Activated naive CD8-positive, alpha-beta T cell treated with anti-CD3 and anti-CD28 coated beads, Interleukin-2, amount 10 ng/mL, durations not matched to agents 7 days and 5 days (primary cell): ENCODE measurements around the gene PPP1R1B. TPM values are rescaled to one million over a fixed set of nuclear protein-coding genes. Genes with fewer than 3 reads are reported as not detected.

Source experiments
- ATAC-seq: fragments of 150-1000 bp; cut with Tn5 transposase; one replicate; pipeline ENCODE4 v1.10.0; 2021; ENCODE audit warnings: low read depth, moderate library complexity
- POLR2A ChIA-PET: fragments of 350-600 bp; sonication (Branson Sonifier 250); formaldehyde crosslinking; loops from one replicate; lab custom pipeline; 2021; ENCODE audit warnings: antibody characterized with exemption; lab: Charles Lee
- DNase-seq: peaks from one replicate; pipeline ENCODE4 v3.0.0; 2021
- H3K27ac Mint-ChIP-seq: one replicate; pipeline ENCODE4 v1.8.0; 2022; ENCODE audit warnings: mild to moderate bottlenecking, mixed read lengths
- H3K27me3 Mint-ChIP-seq: one replicate; pipeline ENCODE4 v1.8.0; 2022; ENCODE audit warnings: mild to moderate bottlenecking, moderate library complexity, mixed read lengths
- H3K36me3 Mint-ChIP-seq: one replicate; pipeline ENCODE4 v1.8.0; 2021; ENCODE audit warnings: mild to moderate bottlenecking, mixed read lengths
- H3K4me1 Mint-ChIP-seq: one replicate; pipeline ENCODE4 v1.8.0; 2021; ENCODE audit warnings: mixed read lengths
- H3K4me3 Mint-ChIP-seq: one replicate; pipeline ENCODE4 v1.8.0; 2022; ENCODE audit warnings: mild to moderate bottlenecking, moderate library complexity, mixed read lengths
- H3K9me3 Mint-ChIP-seq: one replicate; pipeline ENCODE4 v1.8.0; 2021; ENCODE audit warnings: mixed read lengths
- total RNA-seq, 2 experiments: library from RNA; stranded (reverse); gene quantifications; one replicate each; pipeline ENCODE4 v1.2.3, GENCODE V29; 2021

PPP1R1B gene
- total RNA-seq, 2 experiments from 2014 or later: not detected

- Mint-ChIP-seq H3K4me3 (no peak overlapping the region), H3K36me3 (no peaks in the 10 kb centered on the region), H3K4me1 (no peaks in the 10 kb centered on the region), H3K27me3 (peaks cover 35% of the 10 kb centered on the region), H3K9me3 (no peaks in the 10 kb centered on the region), H3K27ac (no peak overlapping the region)
- DNase-seq (no peak), ATAC-seq (no peak)
- POLR2A ChIA-PET: no interaction called here
These were observed 11.3 kb upstream of the PPP1R1B start for GRCh38 chr17:39615434-39615833.

- no peak overlapping the region for H3K27ac Mint-ChIP-seq
- peak overlapping the region; percentile 59 for H3K4me3 Mint-ChIP-seq
- H3K4me1 Mint-ChIP-seq: peaks cover 1% of the 10 kb centered on the region
- H3K36me3 Mint-ChIP-seq: no peaks in the 10 kb centered on the region
- ATAC-seq (no peak), DNase-seq (no peak)
- H3K27me3 Mint-ChIP-seq: peaks cover 34% of the 10 kb centered on the region
- no peaks in the 10 kb centered on the region for H3K9me3 Mint-ChIP-seq
- POLR2A ChIA-PET: no interaction called here
These were observed 9.7 kb upstream of the PPP1R1B start for GRCh38 chr17:39617100-39617445.

GRCh38 chr17:39617446-39618245 lies 9.1 kb upstream of the PPP1R1B start:
- ATAC-seq (peak; percentile 16), DNase-seq (peak; percentile 60)
- peaks cover 34% of the 10 kb centered on the region for H3K27me3 Mint-ChIP-seq
- POLR2A ChIA-PET: interaction anchor here (0.6 kb wide), 1 partner anchor 449 kb away, joined by 4 read pairs; no protein-coding TSS in a partner anchor
- no peaks in the 10 kb centered on the region for H3K36me3 Mint-ChIP-seq
- peak overlapping the region; percentile 76 for H3K4me3 Mint-ChIP-seq
- H3K27ac Mint-ChIP-seq: no peak overlapping the region
- H3K4me1 Mint-ChIP-seq: peaks cover 5% of the 10 kb centered on the region
- H3K9me3 Mint-ChIP-seq: no peaks in the 10 kb centered on the region

- POLR2A ChIA-PET: no interaction called here
- peaks cover 34% of the 10 kb centered on the region for H3K27me3 Mint-ChIP-seq
- no peak overlapping the region for H3K27ac Mint-ChIP-seq
- ATAC-seq: no peak
- peak overlapping the region; percentile 76 for H3K4me3 Mint-ChIP-seq
- peaks cover 5% of the 10 kb centered on the region for H3K4me1 Mint-ChIP-seq
- no peaks in the 10 kb centered on the region for H3K9me3 Mint-ChIP-seq
- no peak for DNase-seq
- H3K36me3 Mint-ChIP-seq: no peaks in the 10 kb centered on the region
These were observed 8.4 kb upstream of the PPP1R1B start for GRCh38 chr17:39618246-39618913.

GRCh38 chr17:39618956-39619785 lies 7.6 kb upstream of the PPP1R1B start:
- no peaks in the 10 kb centered on the region for H3K36me3 Mint-ChIP-seq
- peaks cover 5% of the 10 kb centered on the region for H3K4me1 Mint-ChIP-seq
- no peak overlapping the region for H3K4me3 Mint-ChIP-seq
- DNase-seq: no peak
- peaks cover 34% of the 10 kb centered on the region for H3K27me3 Mint-ChIP-seq
- POLR2A ChIA-PET: no interaction called here
- no peak for ATAC-seq
- H3K27ac Mint-ChIP-seq: no peak overlapping the region
- no peaks in the 10 kb centered on the region for H3K9me3 Mint-ChIP-seq

GRCh38 chr17:39619786-39620101 lies 7.0 kb upstream of the PPP1R1B start:
- peaks cover 36% of the 10 kb centered on the region for H3K27me3 Mint-ChIP-seq
- H3K36me3 Mint-ChIP-seq: no peaks in the 10 kb centered on the region
- peaks cover 5% of the 10 kb centered on the region for H3K4me1 Mint-ChIP-seq
- no peak for ATAC-seq
- no peak for DNase-seq
- H3K27ac Mint-ChIP-seq: no peak overlapping the region
- H3K9me3 Mint-ChIP-seq: no peaks in the 10 kb centered on the region
- POLR2A ChIA-PET: no interaction called here
- no peak overlapping the region for H3K4me3 Mint-ChIP-seq

GRCh38 chr17:39621523-39622379 lies 5.0 kb upstream of the PPP1R1B start:
- POLR2A ChIA-PET: interaction anchor here (0.6 to 0.9 kb wide), 3 partner anchors 10 to 359 kb away, joined by 3 read pairs; partner anchors contain the start of gene PSMD3
- Mint-ChIP-seq H3K4me3 (peak overlapping the region; percentile 80), H3K4me1 (peaks cover 9% of the 10 kb centered on the region), H3K9me3 (no peaks in the 10 kb centered on the region), H3K36me3 (no peaks in the 10 kb centered on the region), H3K27me3 (peaks cover 43% of the 10 kb centered on the region), H3K27ac (peak overlapping the region; percentile 7)
- peak; percentile 71 for ATAC-seq
- DNase-seq: peak; percentile 93

- no peaks in the 10 kb centered on the region for H3K36me3 Mint-ChIP-seq
- DNase-seq: no peak
These were observed 4.3 kb upstream of the PPP1R1B start for GRCh38 chr17:39622380-39623006.

GRCh38 chr17:39623356-39623950 lies 3.3 kb upstream of the PPP1R1B start:
- H3K4me3 Mint-ChIP-seq: no peak overlapping the region
- DNase-seq: peak; percentile 90
- H3K27ac Mint-ChIP-seq: no peak overlapping the region
- H3K9me3 Mint-ChIP-seq: no peaks in the 10 kb centered on the region
- POLR2A ChIA-PET: interaction anchor here (0.5 to 1.1 kb wide), 3 partner anchors 10 to 515 kb away, joined by 3 read pairs; no protein-coding TSS in a partner anchor
- H3K27me3 Mint-ChIP-seq: peaks cover 44% of the 10 kb centered on the region
- H3K4me1 Mint-ChIP-seq: peaks cover 9% of the 10 kb centered on the region
- ATAC-seq: peak; percentile 62
- H3K36me3 Mint-ChIP-seq: no peaks in the 10 kb centered on the region

More at GRCh38 chr17:39622380-39623006, 4.3 kb upstream of the PPP1R1B start:
- H3K4me3 Mint-ChIP-seq: peak overlapping the region; percentile 80
- no peaks in the 10 kb centered on the region for H3K9me3 Mint-ChIP-seq
- peaks cover 39% of the 10 kb centered on the region for H3K27me3 Mint-ChIP-seq
- H3K27ac Mint-ChIP-seq: peak overlapping the region; percentile 7
- peak; percentile 7 for ATAC-seq
- POLR2A ChIA-PET: interaction anchor here (0.7 to 1.1 kb wide), 2 partner anchors 107 to 238 kb away, joined by 3 to 5 read pairs; no protein-coding TSS in a partner anchor
- H3K4me1 Mint-ChIP-seq: peaks cover 9% of the 10 kb centered on the region

- Mint-ChIP-seq H3K4me3 (no peak overlapping the region), H3K27me3 (peaks cover 45% of the 10 kb centered on the region), H3K36me3 (no peaks in the 10 kb centered on the region), H3K9me3 (no peaks in the 10 kb centered on the region), H3K4me1 (peaks cover 9% of the 10 kb centered on the region), H3K27ac (no peak overlapping the region)
- POLR2A ChIA-PET: no interaction called here
- no peak for DNase-seq
- ATAC-seq: no peak
These were observed 2.4 kb upstream of the PPP1R1B start for GRCh38 chr17:39624313-39624712.

- H3K4me3 Mint-ChIP-seq: no peak overlapping the region
- H3K27me3 Mint-ChIP-seq: peaks cover 46% of the 10 kb centered on the region
- H3K36me3 Mint-ChIP-seq: no peaks in the 10 kb centered on the region
- ATAC-seq: no peak
- no peak for DNase-seq
- no peaks in the 10 kb centered on the region for H3K9me3 Mint-ChIP-seq
- no peak overlapping the region for H3K27ac Mint-ChIP-seq
- H3K4me1 Mint-ChIP-seq: peaks cover 9% of the 10 kb centered on the region
- POLR2A ChIA-PET: interaction anchor here (0.6 kb wide), 1 partner anchor 1077 kb away, joined by 3 read pairs; no protein-coding TSS in a partner anchor
These were observed 1.5 kb upstream of the PPP1R1B start for GRCh38 chr17:39625198-39625785.
